GM23338 (cell line): ENCODE measurements around the gene BCL2L14. TPM values are rescaled to one million over a fixed set of nuclear protein-coding genes. Genes with fewer than 3 reads are reported as not detected.

ENCODE experiments used
- ATAC-seq: fragments of 200-7000 bp; cut with Tn5 transposase; 3 replicates; pipeline ENCODE4 v1.9.1; 2020
- DNase-seq: peaks from one replicate; pipeline ENCODE4 v3.0.0-alpha.2; 2015; ENCODE audit warnings: low spot score
- H2AFZ ChIP-seq: fragments of 200-600 bp; sonication (generic); 2 replicates; pipeline ENCODE4 v1.8.0; 2016; ENCODE audit warnings: antibody characterized with exemption, mild to moderate bottlenecking, moderate library complexity
- H3F3A ChIP-seq: fragments of 200-600 bp; sonication (generic); replicated peaks from 2 replicates; pipeline ENCODE4 v1.8.0; 2017; ENCODE audit warnings: antibody characterized with exemption, mixed run types, low read depth
- H3K27ac ChIP-seq: fragments of 200-600 bp; sonication (generic); 2 replicates; pipeline ENCODE4 v1.6.1; 2016; ENCODE audit warnings: low read depth
- H3K27me3 ChIP-seq: fragments of 200-600 bp; sonication (generic); 2 replicates; pipeline ENCODE4 v1.8.0; 2016; ENCODE audit warnings: mild to moderate bottlenecking, mixed run types, moderate library complexity; ENCODE audit not compliant: insufficient read depth
- H3K36me3 ChIP-seq: fragments of 200-600 bp; sonication (generic); 2 replicates; pipeline ENCODE4 v1.8.0; 2016; ENCODE audit warnings: mild to moderate bottlenecking; ENCODE audit not compliant: insufficient read depth
- H3K4me1 ChIP-seq: fragments of 200-600 bp; sonication (generic); 2 replicates; pipeline ENCODE4 v1.8.0; 2016; ENCODE audit warnings: mild to moderate bottlenecking, moderate library complexity; ENCODE audit not compliant: insufficient read depth
- H3K4me2 ChIP-seq: fragments of 200-600 bp; sonication (generic); 2 replicates; pipeline ENCODE4 v1.7.1; 2017; ENCODE audit warnings: mixed run types
- H3K4me3 ChIP-seq: fragments of 200-600 bp; sonication (generic); 2 replicates; pipeline ENCODE4 v1.6.1; 2016; ENCODE audit warnings: mixed run types
- H3K79me2 ChIP-seq: fragments of 200-600 bp; sonication (generic); replicated peaks from 2 replicates; pipeline ENCODE4 v1.8.0; 2017; ENCODE audit warnings: mild to moderate bottlenecking; ENCODE audit not compliant: insufficient read depth
- H3K9me2 ChIP-seq: fragments of 200-600 bp; sonication (generic); 2 replicates; pipeline ENCODE4 v1.8.0; 2017; ENCODE audit not compliant: insufficient read depth
- H4K20me1 ChIP-seq: fragments of 200-600 bp; sonication (generic); replicated peaks from 2 replicates; pipeline ENCODE4 v1.8.0; 2017; ENCODE audit warnings: mild to moderate bottlenecking; ENCODE audit not compliant: insufficient read depth
- H3K27ac Mint-ChIP-seq: 2 replicates; pipeline ENCODE4 v1.8.0; 2020; ENCODE audit warnings: inconsistent platforms, mild to moderate bottlenecking, moderate library complexity, mixed read lengths
- H3K27me3 Mint-ChIP-seq: 3 replicates; pipeline ENCODE4 v1.8.0; 2022; ENCODE audit warnings: low read depth, mild to moderate bottlenecking, moderate library complexity, mixed read lengths, inconsistent platforms; ENCODE audit not compliant: insufficient read depth, poor library complexity
- H3K36me3 Mint-ChIP-seq: 3 replicates; pipeline ENCODE4 v1.8.0; 2021; ENCODE audit warnings: low read depth, mild to moderate bottlenecking, inconsistent platforms, moderate library complexity, mixed read lengths
- H3K4me1 Mint-ChIP-seq: 3 replicates; pipeline ENCODE4 v1.8.0; 2020; ENCODE audit warnings: mild to moderate bottlenecking, inconsistent platforms, mixed read lengths
- H3K4me3 Mint-ChIP-seq: 3 replicates; pipeline ENCODE4 v1.8.0; 2021; ENCODE audit warnings: moderate library complexity, mild to moderate bottlenecking, inconsistent platforms, mixed read lengths
- H3K9me3 Mint-ChIP-seq: 3 replicates; pipeline ENCODE4 v1.8.0; 2020; ENCODE audit warnings: moderate library complexity, mild to moderate bottlenecking, inconsistent platforms, mixed read lengths
- CREB1 ChIP-seq: fragments of 250-450 bp; sonication (Bioruptor Pico); IDR thresholded peaks from 2 replicates; pipeline ENCODE4 v1.5.0; 2020; ENCODE audit warnings: low read depth, mild to moderate bottlenecking, moderate library complexity
- CTCF ChIP-seq, 2 experiments: fragments of 200-600 bp in 1 of 2; sonication (generic) in 1 of 2; conservative IDR thresholded peaks; 2 replicates each; pipeline versions ENCODE4 v1.5.1 to v1.6.1; 2016 to 2017; ENCODE audit warnings: antibody characterized with exemption in 2 of 2, low read depth in 2 of 2, mild to moderate bottlenecking in 2 of 2, moderate library complexity in 1 of 2
- ETS1 ChIP-seq: IDR thresholded peaks from 2 replicates; pipeline ENCODE4 v1.6.1; 2016; ENCODE audit warnings: antibody characterized with exemption
- EZH2 ChIP-seq: fragments of 200-600 bp; sonication (generic); IDR thresholded peaks from one replicate; pipeline ENCODE4 v1.8.0; 2017; ENCODE audit warnings: antibody characterized with exemption, mild to moderate bottlenecking, low read depth; ENCODE audit not compliant: unreplicated experiment
- EZH2phosphoT487 ChIP-seq: fragments of 200-600 bp; sonication (generic); IDR thresholded peaks from one replicate; pipeline ENCODE4 v1.8.1; 2018; ENCODE audit warnings: antibody characterized with exemption; ENCODE audit not compliant: unreplicated experiment
- JUNB ChIP-seq: IDR thresholded peaks from one replicate; pipeline ENCODE4 v1.6.1; 2016; ENCODE audit warnings: antibody characterized with exemption; ENCODE audit not compliant: unreplicated experiment
- NANOG ChIP-seq: IDR thresholded peaks from 2 replicates; pipeline ENCODE4 v1.6.1; 2016; ENCODE audit warnings: antibody characterized with exemption, borderline replicate concordance
- POLR2AphosphoS5 ChIP-seq: IDR thresholded peaks from 2 replicates; pipeline ENCODE4 v1.6.1; 2016; ENCODE audit warnings: antibody characterized with exemption, low read depth
- REST ChIP-seq: IDR thresholded peaks from one replicate; pipeline ENCODE4 v1.6.1; 2018; ENCODE audit warnings: antibody characterized with exemption; ENCODE audit not compliant: unreplicated experiment
- STAT1 ChIP-seq: IDR thresholded peaks from one replicate; pipeline ENCODE4 v1.6.1; 2016; ENCODE audit warnings: antibody characterized with exemption; ENCODE audit not compliant: unreplicated experiment
- ZNF114 ChIP-seq: fragments of 250-450 bp; sonication (Bioruptor Pico); IDR thresholded peaks from 2 replicates; pipeline ENCODE4 v1.5.0; 2020; ENCODE audit warnings: mild to moderate bottlenecking, moderate library complexity
- ZNF331 ChIP-seq: fragments of 250-450 bp; sonication (Bioruptor Pico); IDR thresholded peaks from 2 replicates; pipeline ENCODE4 v1.5.0; 2020; ENCODE audit warnings: low read depth, mild to moderate bottlenecking, moderate library complexity
- ZNF462 ChIP-seq: fragments of 250-450 bp; sonication (Bioruptor Pico); IDR thresholded peaks from 2 replicates; pipeline ENCODE4 v1.5.0; 2020; ENCODE audit warnings: mild to moderate bottlenecking, moderate library complexity
- polyA plus RNA-seq: library from polyadenylated mRNA; unstranded; fragments of >200 nt; fragmentation: Nextera tagmentation; extraction: Ambion mirVana; gene quantifications from 2 replicates; pipeline ENCODE4 v1.2.1, GENCODE V29; 2016
- total RNA-seq: library from RNA; depleted of rRNA; stranded (reverse); fragments of >200 nt; shearing (Covaris generic); gene quantifications from 2 replicates; pipeline ENCODE4 v1.2.3, GENCODE V29; 2014

BCL2L14 gene
- total and polyA plus RNA-seq, 2 experiments from 2014 or later = 2.1 to 2.7 TPM

GRCh38 chr12:12098691-12099015 is 27.9 kb downstream of the BCL2L14 start:
- H3K27me3 ChIP-seq = no peaks in the 10 kb centered on the region
- H3K9me2 ChIP-seq = no peaks in the 10 kb centered on the region
- Mint-ChIP-seq H3K27ac (no peak overlapping the region), H3K27me3 (no peaks in the 10 kb centered on the region), H3K9me3 (no peaks in the 10 kb centered on the region), H3K36me3 (peaks cover 7% of the 10 kb centered on the region; the same call in 2 of the 3 replicates), H3K4me3 (no peak overlapping the region), H3K4me1 (no peaks in the 10 kb centered on the region)
- H3K4me3 ChIP-seq = no peak overlapping the region
- no peak for ATAC-seq
- H3K79me2 ChIP-seq = no peaks in the 10 kb centered on the region
- H3K4me2 ChIP-seq = no peak overlapping the region
- H2AFZ ChIP-seq = no peak overlapping the region
- H3K36me3 ChIP-seq = no peaks in the 10 kb centered on the region; the same call in 1 of the 2 replicates
- no peak for DNase-seq
- TF ChIP-seq ZNF462 (CRISPR knock-in tag) (no peak), CTCF (conservative IDR thresholded peaks at IDR 0.05; ENCODE audit: low read depth in 2 of 2) (no peak), ZNF331 (no peak), ZNF114 (no peak), ETS1 (no peak), JUNB (no peak), REST (no peak), CREB1 (no peak), NANOG (no peak), EZH2 (no peak), STAT1 (no peak), EZH2phosphoT487 (no peak), POLR2AphosphoS5 (no peak)
- no peaks in the 10 kb centered on the region for H4K20me1 ChIP-seq
- no peak overlapping the region for H3K27ac ChIP-seq
- no peaks in the 10 kb centered on the region for H3F3A ChIP-seq
- H3K4me1 ChIP-seq = no peaks in the 10 kb centered on the region
